ACC112 (cell line): ENCODE measurements around the gene SERGEF.

Experiments used
- H2AFZ ChIP-seq: fragments of 200-600 bp; sonication (generic); one replicate; pipeline ENCODE4 v1.6.0; 2017; ENCODE audit warnings: antibody characterized with exemption, low read length; ENCODE audit not compliant: unreplicated experiment
- H3K27ac ChIP-seq: fragments of 200-600 bp; sonication (generic); 2 replicates; pipeline ENCODE4 v1.5.1; 2014; ENCODE audit warnings: low read depth, mild to moderate bottlenecking, antibody characterized with exemption, low read length, moderate library complexity
- H3K27me3 ChIP-seq: fragments of 200-600 bp; sonication (generic); 2 replicates; pipeline ENCODE4 v1.6.1; 2014; ENCODE audit warnings: mild to moderate bottlenecking, antibody characterized with exemption, low read length, moderate library complexity, mixed read lengths; ENCODE audit not compliant: insufficient read depth
- H3K36me3 ChIP-seq: fragments of 200-600 bp; sonication (generic); 2 replicates; pipeline ENCODE4 v1.6.1; 2016; ENCODE audit warnings: mild to moderate bottlenecking, antibody characterized with exemption, low read length, moderate library complexity, mixed read lengths; ENCODE audit not compliant: insufficient read depth
- H3K4me1 ChIP-seq: fragments of 200-600 bp; sonication (generic); one replicate; pipeline ENCODE4 v1.6.1; 2016; ENCODE audit warnings: low read length, mixed read lengths; ENCODE audit not compliant: insufficient read depth, unreplicated experiment, control insufficient read depth
- H3K4me3 ChIP-seq: fragments of 200-600 bp; sonication (generic); 2 replicates; pipeline ENCODE4 v1.5.1; 2014; ENCODE audit warnings: mild to moderate bottlenecking, low read depth, low read length
- H3K79me2 ChIP-seq: fragments of 200-600 bp; sonication (generic); one replicate; pipeline ENCODE4 v1.6.0; 2016; ENCODE audit warnings: low read length; ENCODE audit not compliant: control insufficient read depth, unreplicated experiment, insufficient read depth

The SERGEF gene

DNA sequence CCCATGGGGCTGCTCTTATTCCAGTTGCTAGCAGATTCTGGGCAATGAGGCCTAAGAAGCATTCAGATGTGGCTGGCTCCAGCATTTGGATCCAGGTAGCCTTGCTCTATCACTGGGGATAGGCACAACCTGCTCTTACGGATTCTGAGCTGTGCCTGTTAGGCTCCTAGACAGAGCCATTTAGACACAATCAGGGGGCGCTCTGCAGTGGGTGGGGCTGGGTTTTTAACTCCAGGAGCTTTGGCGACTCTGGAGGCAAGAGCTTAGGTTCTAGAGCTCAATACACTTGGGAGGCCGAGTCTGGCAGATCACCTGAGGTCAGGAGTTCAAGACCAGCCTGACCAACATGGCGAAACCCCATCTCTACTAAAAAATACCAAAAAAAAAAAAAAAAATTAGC, 246.3 kb downstream of the SERGEF start:
- Histone ChIP-seq H2AFZ (no peak overlapping the region), H3K4me3 (no peak overlapping the region), H3K27ac (no peak overlapping the region), H3K4me1 (no peaks in the 10 kb centered on the region), H3K79me2 (no peaks in the 10 kb centered on the region), H3K27me3 (no peaks in the 10 kb centered on the region), H3K36me3 (no peaks in the 10 kb centered on the region)

DNA sequence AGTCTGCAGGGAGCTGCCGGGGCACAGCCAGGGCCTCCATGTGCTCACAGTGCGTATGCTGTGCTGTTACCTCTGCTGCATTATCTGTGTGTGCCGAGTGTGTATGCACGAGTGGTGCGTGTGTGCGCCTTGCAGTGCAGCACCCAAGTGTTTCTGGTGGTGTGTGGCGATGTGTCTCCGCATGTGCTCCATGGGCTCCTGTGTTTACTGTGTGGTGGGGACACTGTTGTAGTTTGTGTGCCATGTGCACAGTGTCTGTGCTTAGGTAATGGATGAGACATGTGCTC, 246.8 kb downstream of the SERGEF start:
- Histone ChIP-seq H3K4me3 (no peak overlapping the region), H3K36me3 (no peaks in the 10 kb centered on the region), H3K27me3 (no peaks in the 10 kb centered on the region), H3K4me1 (no peaks in the 10 kb centered on the region), H3K79me2 (no peaks in the 10 kb centered on the region), H2AFZ (no peak overlapping the region), H3K27ac (no peak overlapping the region)

DNA sequence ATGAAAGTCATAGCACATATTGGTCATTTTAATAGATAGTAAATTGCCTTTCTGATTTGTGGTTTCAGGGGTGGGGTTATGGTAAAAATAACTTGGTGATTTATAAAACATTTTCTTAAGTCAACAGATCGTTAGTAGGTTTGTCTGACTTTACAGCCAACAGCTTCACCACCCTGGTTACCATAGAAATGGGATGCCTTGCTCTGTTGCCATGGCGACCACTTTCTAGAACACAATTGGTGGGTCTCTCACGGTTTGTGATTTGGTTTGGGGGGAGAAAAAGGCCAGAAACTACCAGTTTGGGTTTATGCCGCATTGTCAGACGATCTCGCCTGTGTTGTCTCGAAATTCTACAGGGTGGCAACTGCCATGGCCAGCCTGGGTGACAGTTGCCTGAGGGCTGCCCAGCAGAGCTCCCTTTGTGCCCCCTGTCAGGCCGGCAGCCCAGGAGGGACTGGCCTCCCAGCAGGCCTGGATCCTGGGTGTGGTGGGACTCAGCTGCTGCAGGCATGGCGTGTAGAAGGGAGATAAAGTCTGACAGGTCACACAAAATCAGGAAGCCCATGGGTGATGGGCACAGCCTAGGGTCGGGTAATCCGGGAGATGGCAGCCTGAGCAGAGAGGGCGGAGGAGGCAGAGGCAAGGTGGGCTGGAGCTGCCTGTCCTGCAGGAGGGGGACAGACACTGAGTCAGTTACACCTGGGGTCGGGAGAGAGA, 247.3 kb downstream of the SERGEF start:
- Histone ChIP-seq H2AFZ (no peak overlapping the region), H3K4me1 (no peaks in the 10 kb centered on the region), H3K4me3 (no peak overlapping the region), H3K79me2 (no peaks in the 10 kb centered on the region), H3K36me3 (no peaks in the 10 kb centered on the region), H3K27me3 (no peaks in the 10 kb centered on the region), H3K27ac (no peak overlapping the region)

DNA sequence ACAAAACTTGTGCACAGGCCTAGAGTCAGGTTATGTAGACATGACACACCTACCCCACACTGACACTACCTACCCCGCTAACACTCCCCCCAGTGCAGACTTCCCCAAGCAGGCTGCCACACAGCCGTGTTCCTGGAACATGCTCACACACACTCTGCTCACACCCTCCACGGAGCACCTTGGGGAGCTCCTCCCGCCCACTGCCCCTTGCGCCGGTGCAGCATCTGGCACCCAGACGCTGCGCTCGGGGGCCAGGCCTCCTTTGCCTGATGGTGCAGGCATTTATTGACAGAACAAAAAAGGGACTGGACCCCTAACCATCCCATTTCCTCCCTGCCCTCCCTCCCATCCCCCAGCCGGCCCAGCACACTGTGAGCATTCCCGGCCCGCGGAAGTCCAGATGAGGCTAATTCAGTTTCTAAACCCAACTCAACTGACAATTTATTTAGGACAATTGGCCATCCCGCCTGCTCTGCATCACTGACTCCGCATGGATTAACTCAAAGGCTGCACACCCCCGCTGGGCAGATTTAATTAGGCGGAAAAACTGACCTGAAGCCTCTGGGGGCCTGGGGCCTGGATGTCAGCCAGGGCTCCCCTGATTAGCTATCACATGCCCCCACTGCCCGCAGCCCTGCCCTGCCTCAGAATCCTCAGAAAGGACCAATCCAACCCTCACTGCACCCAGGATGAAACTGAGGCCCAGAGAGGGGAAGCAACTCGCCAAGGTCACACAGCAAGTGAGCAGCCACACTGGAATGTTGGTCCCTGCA, 248.2 kb downstream of the SERGEF start:
- H3K4me3 ChIP-seq, result no peak overlapping the region
- H3K27me3 ChIP-seq, result no peaks in the 10 kb centered on the region
- H3K36me3 ChIP-seq, result no peaks in the 10 kb centered on the region
- H3K4me1 ChIP-seq, result no peaks in the 10 kb centered on the region
- H3K27ac ChIP-seq, result no peak overlapping the region
- no peak overlapping the region for H2AFZ ChIP-seq
- no peaks in the 10 kb centered on the region for H3K79me2 ChIP-seq

DNA sequence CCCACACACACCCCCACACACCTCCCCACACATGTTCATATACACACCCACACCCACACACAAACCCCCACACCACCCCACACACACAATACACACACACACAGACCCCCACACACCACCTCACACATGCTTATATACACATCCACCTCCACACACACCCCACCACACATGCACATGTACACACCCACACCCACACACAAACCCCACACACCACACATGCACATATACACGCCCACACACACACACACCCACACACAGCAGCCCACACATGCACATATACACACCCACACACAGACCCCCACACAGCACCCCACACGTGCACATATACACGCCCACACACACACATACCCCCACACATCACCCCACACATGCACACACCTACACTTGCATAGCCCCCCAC, 249.1 kb downstream of the SERGEF start:
- peaks cover 7% of the 10 kb centered on the region for H3K27me3 ChIP-seq
- no peaks in the 10 kb centered on the region for H3K4me1 ChIP-seq
- H3K79me2 ChIP-seq, result no peaks in the 10 kb centered on the region
- H3K36me3 ChIP-seq, result no peaks in the 10 kb centered on the region
- H2AFZ ChIP-seq, result no peak overlapping the region
- H3K4me3 ChIP-seq, result no peak overlapping the region
- H3K27ac ChIP-seq, result no peak overlapping the region

DNA sequence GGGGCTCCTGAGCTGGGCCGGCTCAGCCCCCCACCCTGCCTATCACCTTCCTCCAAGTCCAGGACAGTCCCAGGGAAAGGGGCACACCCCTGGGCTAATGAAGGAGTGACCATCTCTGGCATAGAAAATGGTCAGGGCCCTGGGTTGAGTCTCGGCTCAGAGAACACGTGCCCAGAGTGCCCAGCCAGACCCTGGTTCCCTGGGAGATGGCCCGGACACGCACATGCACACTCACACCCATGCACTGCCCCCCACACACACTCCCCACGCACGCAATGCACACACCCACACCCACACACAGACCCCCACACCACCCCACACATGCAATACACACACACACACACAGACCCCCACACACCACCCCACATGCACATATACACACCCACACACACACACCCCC, 249.6 kb downstream of the SERGEF start:
- Histone ChIP-seq H3K4me3 (no peak overlapping the region), H3K36me3 (no peaks in the 10 kb centered on the region), H2AFZ (no peak overlapping the region), H3K79me2 (no peaks in the 10 kb centered on the region), H3K27me3 (peaks cover 11% of the 10 kb centered on the region), H3K27ac (no peak overlapping the region), H3K4me1 (no peaks in the 10 kb centered on the region)

DNA sequence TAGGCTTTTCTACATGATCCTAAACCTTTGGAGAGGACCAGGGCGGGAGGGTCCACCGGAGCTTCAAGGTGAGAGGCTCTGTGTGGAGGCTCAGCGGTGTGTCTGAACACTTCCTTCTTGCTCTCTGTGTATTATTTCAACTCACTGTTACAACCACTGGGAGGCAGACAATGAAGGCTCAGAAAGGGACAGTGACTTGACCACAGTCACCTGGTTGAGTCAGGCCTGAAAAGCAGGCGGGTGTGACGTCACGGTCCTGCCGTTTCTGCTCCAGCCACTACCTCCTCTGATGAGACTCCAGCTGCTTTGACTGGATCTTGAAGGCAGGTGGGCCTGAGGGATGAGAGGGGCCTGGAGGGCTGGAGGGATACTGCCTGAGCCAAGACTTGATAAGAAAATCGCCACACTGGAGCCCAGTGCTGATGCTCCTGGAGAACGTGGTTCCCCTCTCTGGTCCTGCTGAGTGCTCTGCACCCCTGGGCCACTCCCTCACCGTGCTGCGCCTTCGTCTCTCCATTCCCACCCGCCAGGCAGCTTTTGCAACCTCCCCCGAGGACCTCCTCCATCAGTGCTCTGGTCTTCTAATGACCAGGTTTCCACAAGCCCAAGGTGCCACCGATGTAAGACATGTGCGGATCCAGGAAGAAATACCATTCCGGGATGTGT, 250.4 kb downstream of the SERGEF start:
- Histone ChIP-seq H3K27ac (no peak overlapping the region), H2AFZ (no peak overlapping the region), H3K27me3 (peaks cover 18% of the 10 kb centered on the region), H3K79me2 (no peaks in the 10 kb centered on the region), H3K4me1 (no peaks in the 10 kb centered on the region), H3K4me3 (no peak overlapping the region), H3K36me3 (no peaks in the 10 kb centered on the region)

DNA sequence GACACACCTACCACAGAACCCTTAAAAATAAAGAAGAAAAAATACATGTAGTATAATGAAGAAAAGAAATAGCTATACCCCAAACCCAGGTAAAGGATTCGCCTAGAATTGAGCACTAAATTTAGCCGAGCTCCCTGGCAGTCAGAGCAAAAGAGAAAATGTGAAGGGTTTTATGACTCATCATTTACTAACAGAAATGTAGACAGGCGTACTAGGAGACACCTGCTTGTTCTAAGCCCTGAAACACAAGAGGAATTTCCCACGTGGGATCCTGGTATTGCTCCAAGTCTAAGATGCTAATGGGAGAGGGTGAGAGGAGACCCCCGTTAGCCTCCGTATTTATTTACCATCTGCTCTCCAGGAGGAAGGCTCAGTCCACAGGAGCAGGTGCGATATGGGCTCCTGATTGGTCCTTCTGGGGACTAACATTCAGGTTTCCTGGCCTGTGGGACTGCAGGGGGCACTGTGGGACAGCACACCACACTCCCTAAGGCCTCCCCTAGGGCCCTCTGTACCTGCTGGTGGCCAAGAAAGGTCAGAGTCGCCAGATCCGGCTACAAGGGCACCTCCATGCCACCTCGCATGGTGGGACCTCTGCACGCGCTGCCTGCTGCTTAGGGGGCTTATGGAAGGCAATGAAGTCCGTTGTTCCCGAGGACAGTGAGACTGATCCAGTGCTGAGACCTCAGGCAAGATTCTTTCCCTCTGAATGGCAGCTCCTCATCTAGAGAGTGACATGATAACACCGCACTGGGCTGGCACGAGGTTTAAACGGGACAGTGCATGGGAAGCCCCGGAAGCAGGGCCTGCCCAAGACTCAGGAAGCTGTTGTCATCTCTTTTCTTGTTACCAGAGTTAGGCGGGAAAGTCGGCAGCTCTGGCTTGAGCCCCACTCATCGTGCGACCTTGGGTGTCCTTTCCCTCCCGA, 252.5 kb downstream of the SERGEF start:
- H2AFZ ChIP-seq, result no peak overlapping the region
- H3K36me3 ChIP-seq, result no peaks in the 10 kb centered on the region
- no peak overlapping the region for H3K4me3 ChIP-seq
- no peaks in the 10 kb centered on the region for H3K4me1 ChIP-seq
- H3K27me3 ChIP-seq, result peaks cover 39% of the 10 kb centered on the region
- no peak overlapping the region for H3K27ac ChIP-seq
- no peaks in the 10 kb centered on the region for H3K79me2 ChIP-seq

DNA sequence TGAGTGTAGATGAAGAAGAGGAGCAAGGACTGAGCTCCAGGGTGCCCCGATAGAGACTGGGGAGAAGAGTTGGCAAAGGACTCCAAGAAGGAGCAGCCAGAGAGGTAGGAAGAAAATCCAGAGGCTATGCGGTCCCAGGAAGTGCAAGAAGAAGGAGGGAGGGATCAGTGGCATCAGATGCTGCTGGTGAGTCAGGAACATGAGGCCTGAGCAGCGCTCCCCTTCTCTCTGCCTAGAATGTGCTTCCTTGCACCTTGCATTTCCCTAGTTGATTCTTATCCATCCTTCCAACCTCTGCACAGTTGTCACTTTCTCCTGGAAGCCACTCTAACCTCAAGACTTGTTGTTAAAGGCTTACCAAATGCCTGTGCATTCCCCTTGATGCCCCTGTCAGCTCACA, 257.0 kb downstream of the SERGEF start:
- H3K4me1 ChIP-seq, result no peaks in the 10 kb centered on the region
- peaks cover 82% of the 10 kb centered on the region for H3K27me3 ChIP-seq
- no peak overlapping the region for H3K27ac ChIP-seq
- no peak overlapping the region for H3K4me3 ChIP-seq
- no peaks in the 10 kb centered on the region for H3K79me2 ChIP-seq
- H2AFZ ChIP-seq, result no peak overlapping the region
- H3K36me3 ChIP-seq, result no peaks in the 10 kb centered on the region

DNA sequence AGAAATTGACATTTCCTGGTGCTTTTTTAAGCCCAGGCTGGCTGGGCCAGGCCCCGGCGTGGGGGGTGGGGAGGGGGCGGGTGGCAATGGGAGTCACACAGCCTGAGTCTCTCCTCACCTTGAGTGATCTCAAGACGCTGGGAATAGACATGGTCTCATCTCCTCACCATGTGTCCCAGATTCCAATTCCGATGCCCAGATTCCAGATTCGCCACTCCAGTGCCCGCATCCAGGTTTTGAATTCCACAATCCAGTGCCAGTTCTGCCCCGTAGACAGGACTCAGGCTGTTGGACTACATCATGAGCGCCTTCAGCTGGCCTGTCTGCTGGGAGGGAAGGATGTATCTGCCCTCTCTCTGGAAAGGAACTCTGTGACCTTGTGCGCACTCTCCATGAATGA, 259.2 kb downstream of the SERGEF start:
- Histone ChIP-seq H2AFZ (no peak overlapping the region), H3K27me3 (peaks cover 82% of the 10 kb centered on the region), H3K79me2 (no peaks in the 10 kb centered on the region), H3K4me1 (no peaks in the 10 kb centered on the region), H3K27ac (no peak overlapping the region), H3K4me3 (no peak overlapping the region), H3K36me3 (no peaks in the 10 kb centered on the region)
